GM20431 (cell line): ENCODE data around the gene ATG4C.
"Not testable (repeated sequence)": the region's sequence is repeated elsewhere in the genome, so short reads cannot be mapped to it uniquely, and the experiment has no call there.

Source experiments
- in situ Hi-C: fragments of 300-500 bp; cut with MseI, MboI; formaldehyde crosslinking; loops from one replicate; pipeline ENCODE4 v1.15.0; 2020; ENCODE audit warnings: low sequenced_read_pairs; ENCODE audit not compliant: unreplicated experiment

Gene ATG4C

GRCh38 chr1:62783736-62784508 is at the start of gene ATG4C:
ATG4C (plus strand) TSS chr1:62784132; CDS start chr1:62803787, 19,655 bp downstream.
- in situ Hi-C loops: no loop called here

- in situ Hi-C loops: no loop called here
Measured at GRCh38 chr1:62735491-62736171, 48.3 kb upstream of the ATG4C start.

- in situ Hi-C loops: loop anchor here (10.0 kb wide), 1 partner anchor 226 kb away; no protein-coding TSS in a partner anchor
Measured at GRCh38 chr1:62740701-62741100, 43.2 kb upstream of the ATG4C start.

GRCh38 chr1:62744611-62745577 is 39.0 kb upstream of the ATG4C start:
- in situ Hi-C loops: loop anchor here (10.0 kb wide), 1 partner anchor 230 kb away; no protein-coding TSS in a partner anchor

GRCh38 chr1:62746086-62746808 is 37.7 kb upstream of the ATG4C start:
- in situ Hi-C loops: loop anchor here (10.0 kb wide), 1 partner anchor 231 kb away; no protein-coding TSS in a partner anchor

- in situ Hi-C loops: loop anchor here (10.0 kb wide), 1 partner anchor 232 kb away; no protein-coding TSS in a partner anchor
Measured at GRCh38 chr1:62746809-62747138, 37.2 kb upstream of the ATG4C start.

- in situ Hi-C loops: no loop called here
Measured at GRCh38 chr1:62753031-62753965, 30.6 kb upstream of the ATG4C start.

GRCh38 chr1:62754938-62755337 is 29.0 kb upstream of the ATG4C start:
- in situ Hi-C loops: not testable (repeated sequence)

- in situ Hi-C loops: not testable (repeated sequence)
Measured at GRCh38 chr1:62756255-62756884, 27.6 kb upstream of the ATG4C start.

GRCh38 chr1:62759232-62759875 is 24.6 kb upstream of the ATG4C start:
- in situ Hi-C loops: not testable (repeated sequence)

- in situ Hi-C loops: not testable (repeated sequence)
Measured at GRCh38 chr1:62760021-62760782, 23.7 kb upstream of the ATG4C start.

GRCh38 chr1:62761223-62761870 is 22.6 kb upstream of the ATG4C start:
- in situ Hi-C loops: not testable (repeated sequence)

GRCh38 chr1:62762027-62762426 is 21.9 kb upstream of the ATG4C start:
- in situ Hi-C loops: not testable (repeated sequence)

GRCh38 chr1:62765981-62766380 is 18.0 kb upstream of the ATG4C start:
- in situ Hi-C loops: no loop called here

- in situ Hi-C loops: not testable (repeated sequence)
Measured at GRCh38 chr1:62768551-62768950, 15.4 kb upstream of the ATG4C start.

- in situ Hi-C loops: no loop called here
Measured at GRCh38 chr1:62772607-62773295, 11.2 kb upstream of the ATG4C start.
